ENCODE data around the gene SLC1A3. TPM values are rescaled to one million over a fixed set of nuclear protein-coding genes. Genes with fewer than 3 reads are reported as not detected.

Gene SLC1A3
- total RNA-seq, 1 experiment from 2014 or later: 18.6 TPM

DNA sequence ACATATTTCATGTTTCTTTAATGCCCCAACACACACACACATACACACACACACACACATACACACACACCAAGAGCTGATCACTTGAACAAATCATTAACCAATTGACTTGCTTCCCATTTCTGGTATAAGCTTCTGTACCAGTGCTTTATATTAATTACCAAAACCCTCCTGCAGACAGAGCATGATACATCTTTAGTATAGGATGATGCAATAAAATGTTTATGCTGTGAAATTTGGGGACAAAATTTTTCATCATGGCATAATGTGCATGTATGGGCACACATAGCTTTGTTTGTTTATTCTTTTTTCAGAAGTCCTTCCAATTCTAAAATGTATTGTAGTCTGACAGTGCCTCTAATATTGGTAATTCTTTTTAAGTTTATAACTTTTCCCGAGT is 34.5 kb downstream of the SLC1A3 start:
- no peak overlapping the region for H2AFZ ChIP-seq (ENCODE audit: low read length)
- H2BK5ac ChIP-seq (ENCODE audit: insufficient read length, low read length): no peak overlapping the region
- no peak overlapping the region for H4K8ac ChIP-seq (replicated peaks; ENCODE audit: insufficient read length, low read depth, low read length)
- H2AK5ac ChIP-seq (ENCODE audit: insufficient read length, low read length): no peak overlapping the region
- H4K91ac ChIP-seq (ENCODE audit: insufficient read length, low read depth, low read length): no peak overlapping the region
- Mint-ChIP-seq H3K4me3 (no peak overlapping the region), H3K27ac (no peak overlapping the region), H3K27me3 (ENCODE audit: low read depth) (no peaks in the 10 kb centered on the region), H3K9me3 (no peaks in the 10 kb centered on the region), H3K36me3 (ENCODE audit: insufficient read depth in 1 of 3, low read depth in 3 of 3) (peaks cover 0 to 8% (median 0%) of the 10 kb centered on the region in 3 experiments; a peak in 3 of 7 replicates), H3K4me1 (peaks cover 5 to 10% of the 10 kb centered on the region in 2 experiments; a peak in 3 of 4 replicates)
- TF ChIP-seq, protein P1, sequence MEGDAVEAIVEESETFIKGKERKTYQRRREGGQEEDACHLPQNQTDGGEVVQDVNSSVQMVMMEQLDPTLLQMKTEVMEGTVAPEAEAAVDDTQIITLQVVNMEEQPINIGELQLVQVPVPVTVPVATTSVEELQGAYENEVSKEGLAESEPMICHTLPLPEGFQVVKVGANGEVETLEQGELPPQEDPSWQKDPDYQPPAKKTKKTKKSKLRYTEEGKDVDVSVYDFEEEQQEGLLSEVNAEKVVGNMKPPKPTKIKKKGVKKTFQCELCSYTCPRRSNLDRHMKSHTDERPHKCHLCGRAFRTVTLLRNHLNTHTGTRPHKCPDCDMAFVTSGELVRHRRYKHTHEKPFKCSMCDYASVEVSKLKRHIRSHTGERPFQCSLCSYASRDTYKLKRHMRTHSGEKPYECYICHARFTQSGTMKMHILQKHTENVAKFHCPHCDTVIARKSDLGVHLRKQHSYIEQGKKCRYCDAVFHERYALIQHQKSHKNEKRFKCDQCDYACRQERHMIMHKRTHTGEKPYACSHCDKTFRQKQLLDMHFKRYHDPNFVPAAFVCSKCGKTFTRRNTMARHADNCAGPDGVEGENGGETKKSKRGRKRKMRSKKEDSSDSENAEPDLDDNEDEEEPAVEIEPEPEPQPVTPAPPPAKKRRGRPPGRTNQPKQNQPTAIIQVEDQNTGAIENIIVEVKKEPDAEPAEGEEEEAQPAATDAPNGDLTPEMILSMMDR (conservative IDR thresholded peaks at IDR 0.05): no peak
- no peaks in the 10 kb centered on the region for H3K79me2 ChIP-seq (ENCODE audit: insufficient read depth, low read length)
- H2BK15ac ChIP-seq (ENCODE audit: low read depth, low read length): no peak overlapping the region
- H2BK12ac ChIP-seq (ENCODE audit: insufficient read length, low read depth, low read length): no peak overlapping the region
- H3K14ac ChIP-seq (ENCODE audit: insufficient read depth, low read length): no peak overlapping the region
- no peak overlapping the region for H3K56ac ChIP-seq (ENCODE audit: insufficient read length, low read depth, low read length)
- no peak overlapping the region for H3K9ac ChIP-seq (ENCODE audit: extremely low read depth, insufficient read length, low read length)
- no peaks in the 10 kb centered on the region for H3K27me3 ChIP-seq (ENCODE audit: insufficient read depth, low read length)
- H3K18ac ChIP-seq (ENCODE audit: insufficient read length, low read depth, low read length): no peak overlapping the region
- H2BK120ac ChIP-seq (ENCODE audit: low read depth, low read length, poor library complexity, severe bottlenecking): no peak overlapping the region
- H3K23me2 ChIP-seq (ENCODE audit: insufficient read length, low read depth, low read length, poor library complexity, severe bottlenecking): no peaks in the 10 kb centered on the region
- H3K4me1 ChIP-seq (ENCODE audit: insufficient read depth, low read length): peaks cover 4% of the 10 kb centered on the region; the same call in 1 of the 2 replicates
- no peak overlapping the region for H3T11ph ChIP-seq (ENCODE audit: low read length)
- no peak for DNase-seq
- H4K20me1 ChIP-seq (ENCODE audit: control insufficient read depth, insufficient read depth, insufficient read length): no peaks in the 10 kb centered on the region
- no peak overlapping the region for H4K5ac ChIP-seq (ENCODE audit: insufficient read length, low read depth, low read length)
- H3K27ac ChIP-seq (ENCODE audit: insufficient read length, low read depth, low read length): no peak overlapping the region
- H2BK20ac ChIP-seq (ENCODE audit: low read depth, low read length, poor library complexity, severe bottlenecking): no peak overlapping the region
- no peak overlapping the region for H3K23ac ChIP-seq (ENCODE audit: insufficient read length, low read depth, low read length)
- peaks cover 2% of the 10 kb centered on the region for H3K79me1 ChIP-seq (ENCODE audit: insufficient read depth, low read depth, low read length, poor library complexity, severe bottlenecking)
- no CpG with 5 or more reads among the region's 1 CpG for WGBS (ENCODE audit: extremely low coverage, insufficient read length, low lambda C conversion rate)
- H3K9me3 ChIP-seq (ENCODE audit: control insufficient read depth, low read depth, low read length): no peaks in the 10 kb centered on the region
- no peak overlapping the region for H3K4ac ChIP-seq (ENCODE audit: low read depth, low read length)
- H3K4me2 ChIP-seq (ENCODE audit: insufficient read depth, insufficient read length, low read length): no peak overlapping the region

All from H9 (cell line).